H1 (cell line): ENCODE measurements around the gene DGCR6. TPM values are rescaled to one million over a fixed set of nuclear protein-coding genes. Genes with fewer than 3 reads are reported as not detected.
"Not testable (repeated sequence)": the region's sequence is repeated elsewhere in the genome, so short reads cannot be mapped to it uniquely, and the experiment has no call there.

Experiments
- CTCF ChIA-PET: fragments of 300-600 bp; sonication (Branson Sonifier 250); formaldehyde crosslinking; loops from one replicate; lab custom pipeline; 2021; ENCODE audit not compliant: partially characterized antibody; lab: Charles Lee
- POLR2A ChIA-PET: fragments of 300-600 bp; sonication (Branson Sonifier 250); formaldehyde crosslinking; loops from one replicate; lab custom pipeline; 2021; ENCODE audit warnings: inconsistent platforms; ENCODE audit not compliant: partially characterized antibody; lab: Charles Lee
- DNase-seq, 2 experiments: peaks; one replicate each; pipeline versions ENCODE4 v3.0.0 to v3.0.0-alpha.2; 2010 to 2022; ENCODE audit warnings: low spot score in 2 of 2, low read depth in 1 of 2, mixed read lengths in 1 of 2
- FAIRE-seq: peaks from 2 replicates; lab custom pipeline; 2011; peaks lifted over from hg19 to GRCh38; lab: Jason Lieb, UNC
- H2AFZ ChIP-seq: 2 replicates; pipeline ENCODE4 v1.8.1; 2012; ENCODE audit warnings: low read length, inconsistent platforms
- H2AK5ac ChIP-seq: 2 replicates; pipeline ENCODE4 v1.6.1; 2013; ENCODE audit warnings: low read depth, low read length
- H2BK120ac ChIP-seq: replicated peaks from 2 replicates; pipeline ENCODE3; 2013; ENCODE audit warnings: low read depth, low read length, inconsistent platforms
- H2BK12ac ChIP-seq: 2 replicates; pipeline ENCODE4 v1.6.1; 2013; ENCODE audit warnings: low read depth, low read length
- H2BK15ac ChIP-seq: 2 replicates; pipeline ENCODE4 v1.6.1; 2013; ENCODE audit warnings: low read length
- H2BK20ac ChIP-seq: 2 replicates; pipeline ENCODE4 v1.6.1; 2013; ENCODE audit warnings: low read length
- H2BK5ac ChIP-seq: 2 replicates; pipeline ENCODE4 v1.6.1; 2013; ENCODE audit warnings: low read depth, low read length
- H3K14ac ChIP-seq: 2 replicates; pipeline ENCODE4 v1.6.1; 2013; ENCODE audit warnings: inconsistent platforms; ENCODE audit not compliant: insufficient read length
- H3K18ac ChIP-seq: 2 replicates; pipeline ENCODE4 v1.6.1; 2013; ENCODE audit warnings: low read length; ENCODE audit errors: extremely low read depth
- H3K23ac ChIP-seq: 2 replicates; pipeline ENCODE4 v1.6.1; 2013; ENCODE audit warnings: inconsistent platforms; ENCODE audit not compliant: insufficient read length
- H3K23me2 ChIP-seq: 2 replicates; pipeline ENCODE4 v1.6.1; 2013; ENCODE audit warnings: low read depth, low read length
- H3K27ac ChIP-seq: 2 replicates; pipeline ENCODE4 v1.6.1; 2011; ENCODE audit warnings: low read depth, low read length, inconsistent platforms
- H3K27me3 ChIP-seq, 4 experiments: replicated peaks in 1 of 4; 1 replicate in 1 of 4; 2 replicates in 3 of 4; pipeline versions ENCODE4 v1.6.1 to v1.8.1; 2011 to 2013; ENCODE audit warnings: low read length in 3 of 4, mild to moderate bottlenecking in 3 of 4, inconsistent platforms in 2 of 4, mixed read lengths in 2 of 4, moderate library complexity in 1 of 4; ENCODE audit not compliant: control insufficient read depth in 3 of 4, insufficient read depth in 3 of 4; ENCODE audit errors: extremely low read depth in 1 of 4
- H3K36me3 ChIP-seq, 4 experiments: 2 replicates each; pipeline versions ENCODE4 v1.6.1 to v1.8.1; 2011 to 2013; ENCODE audit warnings: mild to moderate bottlenecking in 4 of 4, low read length in 3 of 4, moderate library complexity in 2 of 4, control low read depth in 1 of 4, inconsistent platforms in 1 of 4; ENCODE audit not compliant: insufficient read depth in 4 of 4, control insufficient read depth in 2 of 4
- H3K4ac ChIP-seq: replicated peaks from 2 replicates; pipeline ENCODE3; 2013; ENCODE audit warnings: low read length, low read depth, mixed read lengths, inconsistent platforms; ENCODE audit not compliant: insufficient read length
- H3K4me1 ChIP-seq, 4 experiments: replicated peaks in 1 of 4; 1 replicate in 1 of 4; 2 replicates in 3 of 4; pipeline versions ENCODE4 v1.6.1 to v1.8.1; 2011 to 2013; ENCODE audit warnings: low read length in 3 of 4, inconsistent platforms in 2 of 4, mixed read lengths in 1 of 4; ENCODE audit not compliant: insufficient read depth in 4 of 4, control insufficient read depth in 3 of 4
- H3K4me2 ChIP-seq, 2 experiments: 2 replicates each; pipeline versions ENCODE4 v1.6.1 to v1.8.1; 2011 to 2013; ENCODE audit warnings: low read depth in 2 of 2, low read length in 2 of 2, control low read depth in 1 of 2, inconsistent platforms in 1 of 2, mild to moderate bottlenecking in 1 of 2; ENCODE audit not compliant: insufficient read depth in 1 of 2
- H3K4me3 ChIP-seq, 4 experiments: fragments of 200-600, 300-600 bp in 1 of 4; sonication (generic), shearing (Covaris generic), sonication (Bioruptor Twin) in 1 of 4; 2 replicates each; pipeline versions ENCODE4 v1.5.1 to v1.8.1; 2011 to 2016; ENCODE audit warnings: low read length in 4 of 4, low read depth in 3 of 4, control low read depth in 2 of 4, inconsistent platforms in 2 of 4, mild to moderate bottlenecking in 2 of 4, mixed read lengths in 1 of 4, moderate library complexity in 1 of 4; ENCODE audit not compliant: insufficient read depth in 2 of 4; ENCODE audit errors: extremely low read depth in 1 of 4
- H3K56ac ChIP-seq: replicated peaks from 2 replicates; pipeline ENCODE3; 2013; ENCODE audit warnings: low read depth, mild to moderate bottlenecking, mixed read lengths, low read length, inconsistent platforms; ENCODE audit not compliant: insufficient read length
- H3K79me1 ChIP-seq: 2 replicates; pipeline ENCODE4 v1.6.1; 2013; ENCODE audit warnings: low read depth, low read length, control low read depth
- H3K79me2 ChIP-seq, 2 experiments: 2 replicates each; pipeline versions ENCODE4 v1.6.1 to v1.8.1; 2012 to 2013; ENCODE audit warnings: low read length in 2 of 2, mild to moderate bottlenecking in 2 of 2, inconsistent platforms in 1 of 2; ENCODE audit not compliant: insufficient read depth in 2 of 2, control insufficient read depth in 1 of 2
- H3K9ac ChIP-seq, 4 experiments: replicated peaks in 1 of 4; 1 replicate in 1 of 4; 2 replicates in 3 of 4; pipeline versions ENCODE4 v1.6.1 to v1.8.1; 2011 to 2013; ENCODE audit warnings: low read depth in 3 of 4, low read length in 3 of 4, control low read depth in 2 of 4, mild to moderate bottlenecking in 2 of 4, moderate library complexity in 2 of 4, inconsistent platforms in 1 of 4; ENCODE audit errors: extremely low read depth in 1 of 4
- H3K9me3 ChIP-seq, 2 experiments: 2 replicates each; pipeline versions ENCODE4 v1.6.1 to v1.8.1; 2012 to 2013; ENCODE audit warnings: mild to moderate bottlenecking in 2 of 2, moderate library complexity in 2 of 2, control low read depth in 1 of 2, inconsistent platforms in 1 of 2, low read depth in 1 of 2, low read length in 1 of 2, mixed read lengths in 1 of 2; ENCODE audit not compliant: insufficient read depth in 2 of 2
- H4K20me1 ChIP-seq, 2 experiments: replicated peaks in 1 of 2; 2 replicates each; pipeline versions ENCODE3 to v1.8.1; 2011 to 2013; ENCODE audit warnings: inconsistent platforms in 2 of 2, low read length in 2 of 2, mild to moderate bottlenecking in 1 of 2; ENCODE audit not compliant: insufficient read depth in 2 of 2, control insufficient read depth in 1 of 2
- H4K5ac ChIP-seq: 2 replicates; pipeline ENCODE4 v1.6.1; 2013; ENCODE audit warnings: low read length, low read depth, mixed read lengths, inconsistent platforms; ENCODE audit not compliant: insufficient read length
- H4K8ac ChIP-seq: 2 replicates; pipeline ENCODE4 v1.8.0; 2013; ENCODE audit warnings: mild to moderate bottlenecking, moderate library complexity, low read length, inconsistent platforms; ENCODE audit not compliant: insufficient read depth; ENCODE audit errors: extremely low read depth
- H4K91ac ChIP-seq: replicated peaks from 2 replicates; pipeline ENCODE3; 2013; ENCODE audit warnings: low read length, mixed read lengths, inconsistent platforms; ENCODE audit not compliant: insufficient read length
- WGBS, 2 experiments: shearing (Covaris generic) in 1 of 2; methylation state at CpG; one replicate each; pipeline versions ENCODE4 v1.1.6 to v1.1.7; 2013 to 2015; ENCODE audit warnings: low lambda C conversion rate in 2 of 2, mixed read lengths in 2 of 2, inconsistent platforms in 1 of 2, low coverage in 1 of 2, missing lambda C conversion rate in 1 of 2; ENCODE audit not compliant: insufficient replicate concordance in 2 of 2, insufficient coverage in 1 of 2, insufficient read length in 1 of 2; ENCODE audit errors: extremely low coverage in 1 of 2, missing lambda C conversion rate in 1 of 2; 5-methylcytosine and 5-hydroxymethylcytosine counted together
- polyA plus RNA-seq, 7 experiments: library from polyadenylated mRNA; depleted of rRNA in 3 of 7; stranded (reverse) in 5 of 7; unstranded in 2 of 7; fragments of >200 nt in 5 of 7; fragments of 200-250 nt in 2 of 7; gene quantifications; 1 replicate in 5 of 7; 2 replicates in 1 of 7; 4 replicates in 1 of 7; pipeline versions ENCODE4 v1.2.1 to v1.2.3, GENCODE V29; 2011 to 2013; ENCODE audit warnings: missing spikeins in 2 of 7, mixed read lengths in 2 of 7
- total RNA-seq: library from RNA; stranded (reverse); fragmentation: NEBNext Ultra II Directional; extraction: Animal tissue kit (Norgen Biotek cat#: 25700); gene quantifications from 2 replicates; pipeline ENCODE4 v1.2.1, GENCODE V29; 2021

DGCR6 gene
- total and polyA plus RNA-seq, 2 of the 8 experiments (the other 6 are each of a cell fraction or from before 2014, with no cell fraction given): 0.82 to 1.7 TPM

GRCh38 chr22:18957621-18958320, 51.7 kb downstream of the DGCR6 start:
- H3K23ac ChIP-seq, H3K14ac ChIP-seq, H2AFZ ChIP-seq, H2BK12ac ChIP-seq, H4K5ac ChIP-seq, H3K9ac ChIP-seq, H3K4me1 ChIP-seq, H3K79me2 ChIP-seq, H4K8ac ChIP-seq, DNase-seq, H3K56ac ChIP-seq, H3K4me2 ChIP-seq, H2BK5ac ChIP-seq, H3K18ac ChIP-seq, POLR2A ChIA-PET, H3K36me3 ChIP-seq, H4K91ac ChIP-seq, H2BK20ac ChIP-seq, H2BK120ac ChIP-seq, H3K27me3 ChIP-seq, H3K79me1 ChIP-seq, H3K23me2 ChIP-seq, H2AK5ac ChIP-seq, H3K9me3 ChIP-seq, H3K4me3 ChIP-seq, H3K27ac ChIP-seq, FAIRE-seq, H2BK15ac ChIP-seq, H4K20me1 ChIP-seq, H3K4ac ChIP-seq: not testable (repeated sequence)
- CTCF ChIA-PET: interaction anchor here (0.8 kb wide), 1 partner anchor 67 kb away, joined by 3 read pairs; no protein-coding TSS in a partner anchor
- WGBS, 2 experiments: 89% methylated on average over 13 of the region's 18 CpGs; no CpG with 5 or more reads in 1 of the 2 experiments

GRCh38 chr22:18958321-18958705, 52.2 kb downstream of the DGCR6 start:
- H3K4me2 ChIP-seq, H4K8ac ChIP-seq, H3K23ac ChIP-seq, H3K4ac ChIP-seq, H2BK5ac ChIP-seq, H3K23me2 ChIP-seq, H3K27me3 ChIP-seq, H4K91ac ChIP-seq, H3K4me3 ChIP-seq, H3K18ac ChIP-seq, H2BK20ac ChIP-seq, H2AFZ ChIP-seq, H2AK5ac ChIP-seq, CTCF ChIA-PET, FAIRE-seq, H3K27ac ChIP-seq, H3K79me1 ChIP-seq, H3K56ac ChIP-seq, H4K20me1 ChIP-seq, H2BK15ac ChIP-seq, H3K79me2 ChIP-seq, H3K9ac ChIP-seq, H3K36me3 ChIP-seq, H2BK12ac ChIP-seq, H3K4me1 ChIP-seq, H3K9me3 ChIP-seq, DNase-seq, H3K14ac ChIP-seq, H2BK120ac ChIP-seq, H4K5ac ChIP-seq: not testable (repeated sequence)
- POLR2A ChIA-PET: interaction anchor here (2.0 kb wide), 1 partner anchor 9 kb away, joined by 4 read pairs; no protein-coding TSS in a partner anchor
- WGBS, 2 experiments: 90% methylated on average over 18 of the region's 18 CpGs; no CpG with 5 or more reads in 1 of the 2 experiments
